Progenitor cell of endocrine pancreas (in vitro differentiated cells): ENCODE data around the gene ITGB3. TPM values are rescaled to one million over a fixed set of nuclear protein-coding genes. Genes with fewer than 3 reads are reported as not detected.
A peak's percentile ranks its signal among the peaks of the same experiment; 100 is the strongest.

ENCODE experiments used
- DNase-seq: peaks from one replicate; pipeline ENCODE4 v3.0.0; 2021; ENCODE audit warnings: low spot score; ENCODE audit not compliant: unreplicated experiment
- H3K27ac Mint-ChIP-seq: 2 replicates; pipeline ENCODE4 v1.8.0; 2021; ENCODE audit warnings: mild to moderate bottlenecking, moderate library complexity, mixed read lengths
- H3K27me3 Mint-ChIP-seq: 2 replicates; pipeline ENCODE4 v1.8.0; 2021; ENCODE audit warnings: mixed read lengths
- H3K36me3 Mint-ChIP-seq: 2 replicates; pipeline ENCODE4 v1.8.0; 2022; ENCODE audit warnings: mixed read lengths; ENCODE audit not compliant: insufficient read depth
- H3K4me1 Mint-ChIP-seq: 2 replicates; pipeline ENCODE4 v1.8.0; 2021; ENCODE audit warnings: low read depth, mixed read lengths
- H3K4me3 Mint-ChIP-seq: 2 replicates; pipeline ENCODE4 v1.8.0; 2021; ENCODE audit warnings: low read depth, mild to moderate bottlenecking, moderate library complexity, mixed read lengths
- H3K9me3 Mint-ChIP-seq: 2 replicates; pipeline ENCODE4 v1.8.0; 2021; ENCODE audit warnings: low read depth, mixed read lengths
- total RNA-seq: library from RNA; stranded (reverse); gene quantifications from 2 replicates; pipeline ENCODE4 v1.2.1, GENCODE V29; 2021
- TF ChIP-seq, protein P1 (sequence below): fragments of 200-600 bp; sonication (generic); IDR thresholded peaks from one replicate; pipeline ENCODE4 v1.5.0; 2021; ENCODE audit warnings: antibody characterized with exemption, mild to moderate bottlenecking; ENCODE audit not compliant: unreplicated experiment

ITGB3 gene
- total RNA-seq, 1 donor from 2014 or later: not detected

- Mint-ChIP-seq H3K4me1 (peaks cover 6% of the 10 kb centered on the region), H3K36me3 (no peaks in the 10 kb centered on the region), H3K4me3 (peak overlapping the region; percentile 47), H3K9me3 (no peaks in the 10 kb centered on the region), H3K27me3 (peaks cover 22% of the 10 kb centered on the region), H3K27ac (peak overlapping the region; percentile 43)
- peak; percentile 47 for DNase-seq
- TF ChIP-seq, protein P1, sequence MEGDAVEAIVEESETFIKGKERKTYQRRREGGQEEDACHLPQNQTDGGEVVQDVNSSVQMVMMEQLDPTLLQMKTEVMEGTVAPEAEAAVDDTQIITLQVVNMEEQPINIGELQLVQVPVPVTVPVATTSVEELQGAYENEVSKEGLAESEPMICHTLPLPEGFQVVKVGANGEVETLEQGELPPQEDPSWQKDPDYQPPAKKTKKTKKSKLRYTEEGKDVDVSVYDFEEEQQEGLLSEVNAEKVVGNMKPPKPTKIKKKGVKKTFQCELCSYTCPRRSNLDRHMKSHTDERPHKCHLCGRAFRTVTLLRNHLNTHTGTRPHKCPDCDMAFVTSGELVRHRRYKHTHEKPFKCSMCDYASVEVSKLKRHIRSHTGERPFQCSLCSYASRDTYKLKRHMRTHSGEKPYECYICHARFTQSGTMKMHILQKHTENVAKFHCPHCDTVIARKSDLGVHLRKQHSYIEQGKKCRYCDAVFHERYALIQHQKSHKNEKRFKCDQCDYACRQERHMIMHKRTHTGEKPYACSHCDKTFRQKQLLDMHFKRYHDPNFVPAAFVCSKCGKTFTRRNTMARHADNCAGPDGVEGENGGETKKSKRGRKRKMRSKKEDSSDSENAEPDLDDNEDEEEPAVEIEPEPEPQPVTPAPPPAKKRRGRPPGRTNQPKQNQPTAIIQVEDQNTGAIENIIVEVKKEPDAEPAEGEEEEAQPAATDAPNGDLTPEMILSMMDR: peak; percentile 87
Observed at GRCh38 chr17:47229535-47230443, 23.8 kb upstream of the ITGB3 start.

- Mint-ChIP-seq H3K27ac (no peak overlapping the region), H3K36me3 (no peaks in the 10 kb centered on the region), H3K9me3 (no peaks in the 10 kb centered on the region), H3K4me3 (no peak overlapping the region), H3K4me1 (peaks cover 6% of the 10 kb centered on the region), H3K27me3 (peaks cover 22% of the 10 kb centered on the region)
- TF ChIP-seq, protein P1: no peak
- no peak for DNase-seq
Observed at GRCh38 chr17:47230864-47231263, 22.8 kb upstream of the ITGB3 start.

- Mint-ChIP-seq H3K4me1 (peaks cover 6% of the 10 kb centered on the region), H3K27ac (no peak overlapping the region), H3K27me3 (peaks cover 22% of the 10 kb centered on the region), H3K4me3 (no peak overlapping the region), H3K9me3 (no peaks in the 10 kb centered on the region), H3K36me3 (no peaks in the 10 kb centered on the region)
- TF ChIP-seq, protein P1: no peak
- DNase-seq: no peak
Observed at GRCh38 chr17:47231334-47231733, 22.3 kb upstream of the ITGB3 start.

DNA sequence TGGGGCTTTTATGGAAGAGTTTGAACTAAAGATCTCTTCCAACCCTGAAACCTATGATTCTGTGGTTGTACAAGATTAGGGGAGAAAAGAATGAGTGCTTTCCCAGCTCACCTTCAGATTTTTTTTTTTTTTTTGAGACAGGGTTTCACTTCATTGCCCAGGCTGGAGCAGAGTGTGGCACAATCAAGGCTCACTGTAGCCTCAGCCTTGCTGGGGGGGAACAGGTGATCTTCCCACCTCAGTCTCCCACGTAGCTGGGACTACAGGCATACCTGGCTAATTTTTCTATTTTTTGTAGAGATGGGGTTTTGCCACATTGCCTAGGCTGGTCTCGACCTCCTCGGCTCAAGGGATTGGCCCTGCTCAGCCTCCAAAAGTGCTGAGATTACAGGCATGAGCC, 21.8 kb upstream of the ITGB3 start:
- TF ChIP-seq, protein P1: no peak
- no peaks in the 10 kb centered on the region for H3K9me3 Mint-ChIP-seq
- H3K4me3 Mint-ChIP-seq: no peak overlapping the region
- H3K36me3 Mint-ChIP-seq: no peaks in the 10 kb centered on the region
- peaks cover 6% of the 10 kb centered on the region for H3K4me1 Mint-ChIP-seq
- DNase-seq: no peak
- H3K27ac Mint-ChIP-seq: no peak overlapping the region
- H3K27me3 Mint-ChIP-seq: peaks cover 22% of the 10 kb centered on the region

DNA sequence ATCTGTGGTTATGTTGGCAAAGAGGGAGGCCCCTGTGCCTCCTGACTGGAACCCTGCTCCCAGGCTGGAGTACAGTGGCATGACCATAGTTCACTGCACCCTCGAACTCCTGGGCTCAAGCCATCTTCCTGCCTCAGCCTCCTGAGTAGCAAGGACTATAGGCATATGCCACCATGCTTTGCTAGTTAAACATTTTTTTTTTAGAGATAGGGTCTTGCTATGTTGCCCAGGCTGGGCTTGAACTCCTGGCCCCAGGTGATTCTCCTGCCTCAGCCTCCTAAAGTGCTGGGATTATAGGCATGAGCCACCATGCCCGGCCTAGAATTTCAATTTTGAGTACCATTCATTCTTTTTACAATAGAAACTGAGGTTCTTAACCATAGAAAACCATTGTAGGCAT, 21.2 kb upstream of the ITGB3 start:
- no peaks in the 10 kb centered on the region for H3K9me3 Mint-ChIP-seq
- H3K27me3 Mint-ChIP-seq: peaks cover 22% of the 10 kb centered on the region
- H3K4me3 Mint-ChIP-seq: no peak overlapping the region
- peaks cover 6% of the 10 kb centered on the region for H3K4me1 Mint-ChIP-seq
- TF ChIP-seq, protein P1: no peak
- H3K36me3 Mint-ChIP-seq: no peaks in the 10 kb centered on the region
- no peak overlapping the region for H3K27ac Mint-ChIP-seq
- no peak for DNase-seq
